ENCODE data around the gene PLCD1.

DNA sequence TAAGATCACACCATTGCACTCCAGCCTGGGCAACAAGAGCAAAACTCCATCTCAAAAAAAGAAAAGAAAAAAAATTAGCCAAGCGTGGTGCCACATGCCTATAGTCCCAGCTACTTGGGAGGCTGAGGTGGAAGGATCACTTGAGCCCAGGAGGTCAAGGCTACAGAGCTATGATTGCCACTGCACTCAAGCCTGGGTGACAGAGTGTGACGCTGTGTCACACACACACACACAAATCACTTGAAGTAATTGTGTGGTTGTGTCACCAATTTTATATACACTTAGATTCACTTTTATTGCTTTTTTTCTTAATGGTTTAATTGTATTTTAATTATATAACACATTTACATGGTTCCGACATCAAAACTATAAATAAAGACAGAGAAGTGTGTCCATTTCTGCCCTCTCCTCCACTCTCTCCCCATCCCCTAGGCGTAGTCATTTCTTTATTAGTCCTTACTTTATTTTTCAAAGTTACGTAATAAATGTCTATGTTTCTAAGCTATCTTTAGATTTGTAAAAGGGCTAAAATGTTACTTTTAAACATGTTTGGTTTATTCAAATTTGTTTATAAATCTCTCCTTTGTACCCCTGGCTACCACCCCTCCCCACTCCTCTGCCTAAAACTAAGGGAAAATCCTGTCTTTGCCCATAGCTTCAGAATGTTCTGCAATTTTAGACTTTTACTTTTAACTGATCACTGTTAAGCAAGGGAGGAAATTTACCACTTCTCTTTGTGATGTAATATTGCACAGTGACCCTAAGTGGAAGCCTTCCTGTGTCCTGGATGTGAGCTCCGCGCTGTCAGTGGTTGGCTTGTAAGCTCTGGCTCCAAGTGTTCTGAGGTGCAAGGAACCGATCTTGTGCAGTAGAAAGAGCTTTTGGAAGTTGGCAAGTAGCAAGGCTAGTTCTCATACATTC, 49.6 kb downstream of the PLCD1 start:
- TF ChIP-seq SNRNP70 (IDR thresholded peaks at IDR 0.05; ENCODE audit: low read depth, low read length), result no peak
- no peak for TF ChIP-seq ZZZ3 (CRISPR knock-in tag; IDR thresholded peaks at IDR 0.05; ENCODE audit: borderline replicate concordance)
- TF ChIP-seq, protein P1, sequence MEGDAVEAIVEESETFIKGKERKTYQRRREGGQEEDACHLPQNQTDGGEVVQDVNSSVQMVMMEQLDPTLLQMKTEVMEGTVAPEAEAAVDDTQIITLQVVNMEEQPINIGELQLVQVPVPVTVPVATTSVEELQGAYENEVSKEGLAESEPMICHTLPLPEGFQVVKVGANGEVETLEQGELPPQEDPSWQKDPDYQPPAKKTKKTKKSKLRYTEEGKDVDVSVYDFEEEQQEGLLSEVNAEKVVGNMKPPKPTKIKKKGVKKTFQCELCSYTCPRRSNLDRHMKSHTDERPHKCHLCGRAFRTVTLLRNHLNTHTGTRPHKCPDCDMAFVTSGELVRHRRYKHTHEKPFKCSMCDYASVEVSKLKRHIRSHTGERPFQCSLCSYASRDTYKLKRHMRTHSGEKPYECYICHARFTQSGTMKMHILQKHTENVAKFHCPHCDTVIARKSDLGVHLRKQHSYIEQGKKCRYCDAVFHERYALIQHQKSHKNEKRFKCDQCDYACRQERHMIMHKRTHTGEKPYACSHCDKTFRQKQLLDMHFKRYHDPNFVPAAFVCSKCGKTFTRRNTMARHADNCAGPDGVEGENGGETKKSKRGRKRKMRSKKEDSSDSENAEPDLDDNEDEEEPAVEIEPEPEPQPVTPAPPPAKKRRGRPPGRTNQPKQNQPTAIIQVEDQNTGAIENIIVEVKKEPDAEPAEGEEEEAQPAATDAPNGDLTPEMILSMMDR (CRISPR knock-in tag; IDR thresholded peaks at IDR 0.05), result no peak
- no peak for TF ChIP-seq POLR2A (IDR thresholded peaks at IDR 0.05; ENCODE audit: insufficient read depth in 1 of 2, low read depth in 2 of 2, low read length in 2 of 2)
- TF ChIP-seq CHCHD3 (CRISPR knock-in tag; IDR thresholded peaks at IDR 0.05), result no peak
- TF ChIP-seq ARID2 (CRISPR knock-in tag; IDR thresholded peaks at IDR 0.05; ENCODE audit: borderline replicate concordance), result no peak

All from HepG2 (cell line).